NCI-H524 (cell line): Measurements from ENCODE around the gene KRT37.
"Not testable (repeated sequence)": the region's sequence is repeated elsewhere in the genome, so short reads cannot be mapped to it uniquely, and the experiment has no call there.

Experiments used
- DNase-seq, 2 experiments: peaks; one replicate each; lab custom pipeline; 2025; lab: John Stamatoyannopoulos, UW

KRT37 gene

GRCh38 chr17:41434415-41434814, 10.0 kb upstream of the KRT37 start:
- no peak for DNase-seq

GRCh38 chr17:41434005-41434404, 9.6 kb upstream of the KRT37 start:
- DNase-seq: no peak

- no peak for DNase-seq
These were observed 9.2 kb upstream of the KRT37 start for GRCh38 chr17:41433586-41433985.

GRCh38 chr17:41430376-41430775, 6.0 kb upstream of the KRT37 start:
- not testable (repeated sequence) for DNase-seq

GRCh38 chr17:41429667-41430066, 5.3 kb upstream of the KRT37 start:
- no peak for DNase-seq

- no peak for DNase-seq
These were observed 4.4 kb upstream of the KRT37 start for GRCh38 chr17:41428591-41429291.

GRCh38 chr17:41422586-41422985, 1.8 kb downstream of the KRT37 start:
- not testable (repeated sequence) for DNase-seq

- no peak for DNase-seq
These were observed 2.8 kb downstream of the KRT37 start for GRCh38 chr17:41421617-41422016.

- no peak for DNase-seq
These were observed 3.3 kb downstream of the KRT37 start for GRCh38 chr17:41421116-41421515.

GRCh38 chr17:41420134-41420533, 4.3 kb downstream of the KRT37 start:
- DNase-seq: no peak

- no peak for DNase-seq
These were observed 4.7 kb downstream of the KRT37 start for GRCh38 chr17:41419716-41420115.

GRCh38 chr17:41418116-41418860, 6.1 kb downstream of the KRT37 start:
- DNase-seq: no peak

- DNase-seq: no peak
These were observed 6.8 kb downstream of the KRT37 start for GRCh38 chr17:41417576-41418015.

- no peak for DNase-seq
These were observed 7.3 kb downstream of the KRT37 start for GRCh38 chr17:41417127-41417526.

GRCh38 chr17:41416479-41416878, 7.9 kb downstream of the KRT37 start:
- DNase-seq: no peak

- no peak for DNase-seq
These were observed 8.5 kb downstream of the KRT37 start for GRCh38 chr17:41415833-41416335.

GRCh38 chr17:41415411-41415810, 9.0 kb downstream of the KRT37 start:
- no peak for DNase-seq

GRCh38 chr17:41413982-41414381, 10.4 kb downstream of the KRT37 start:
- no peak for DNase-seq

GRCh38 chr17:41413353-41413957, 10.9 kb downstream of the KRT37 start:
- no peak for DNase-seq

- no peak for DNase-seq
These were observed 13.1 kb downstream of the KRT37 start for GRCh38 chr17:41411072-41411840.

GRCh38 chr17:41407226-41407625, 17.2 kb downstream of the KRT37 start:
- no peak for DNase-seq

GRCh38 chr17:41406205-41406604, 18.2 kb downstream of the KRT37 start:
- no peak for DNase-seq
